HG02642 (cell line): Measurements from ENCODE around the gene HBD.

ENCODE experiments used
- ATAC-seq: cut with Tn5 transposase; IDR thresholded peaks from one replicate; pipeline ENCODE4 v1.9.1; 2021; ENCODE audit warnings: mild to moderate bottlenecking; ENCODE audit not compliant: unreplicated experiment, poor library complexity

HBD gene

DNA sequence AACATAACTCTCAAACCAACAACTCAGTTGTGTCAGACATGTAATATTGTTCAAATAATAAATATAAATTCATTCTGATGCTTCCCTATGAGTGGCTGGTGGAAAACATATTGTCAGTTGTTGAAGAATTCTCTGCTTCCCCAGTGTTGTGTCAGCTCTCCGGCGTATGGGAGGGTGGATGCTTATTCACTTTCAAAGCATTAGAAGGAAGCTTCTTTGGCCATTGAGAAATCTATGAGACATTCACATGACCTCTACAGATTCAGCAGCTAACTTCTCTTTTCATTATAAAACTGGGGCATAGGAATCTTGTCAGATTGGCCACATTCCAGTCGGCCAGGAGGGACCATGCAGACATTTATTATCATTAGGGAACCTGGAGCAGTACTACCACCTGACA is 36.7 kb downstream of the HBD start:
- ATAC-seq: no peak

DNA sequence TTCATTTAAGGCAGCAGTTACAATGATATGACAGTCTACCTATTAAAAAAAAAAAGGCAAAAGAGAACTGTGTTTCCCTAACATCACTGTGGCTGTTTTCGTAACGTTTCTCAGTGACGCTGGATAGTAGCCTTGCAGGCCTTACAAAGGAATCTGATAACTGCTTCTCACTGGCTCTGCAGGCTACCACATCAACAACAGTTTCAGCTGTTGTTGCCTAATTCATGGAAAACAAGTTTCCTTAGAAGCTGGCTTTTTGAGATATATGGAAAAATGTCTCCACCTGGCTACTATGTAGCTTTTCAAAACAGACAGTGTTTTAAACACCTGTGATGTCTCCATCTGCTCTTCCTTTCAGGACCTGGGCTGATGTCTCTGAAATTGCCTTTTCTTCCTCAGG is 37.6 kb downstream of the HBD start:
- ATAC-seq: no peak

DNA sequence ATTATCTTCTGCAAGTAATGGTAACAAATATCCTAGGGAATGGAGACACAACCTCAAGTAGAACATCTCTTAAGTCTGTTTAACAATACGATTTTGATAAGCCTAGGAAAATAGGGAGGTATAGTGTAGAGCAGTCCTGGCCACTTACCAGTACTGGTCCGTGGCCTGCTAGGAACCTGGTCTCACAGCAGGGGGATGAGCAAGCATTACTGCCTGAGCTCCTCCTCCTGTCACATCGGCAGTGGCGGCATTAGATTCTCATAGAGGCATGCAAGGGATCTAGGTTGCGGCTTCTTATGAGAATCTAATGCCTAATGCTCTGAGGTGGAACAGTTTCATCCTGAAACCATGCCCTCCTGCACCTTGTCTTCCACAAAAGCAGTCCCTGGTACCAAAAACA is 38.2 kb downstream of the HBD start:
- no peak for ATAC-seq

DNA sequence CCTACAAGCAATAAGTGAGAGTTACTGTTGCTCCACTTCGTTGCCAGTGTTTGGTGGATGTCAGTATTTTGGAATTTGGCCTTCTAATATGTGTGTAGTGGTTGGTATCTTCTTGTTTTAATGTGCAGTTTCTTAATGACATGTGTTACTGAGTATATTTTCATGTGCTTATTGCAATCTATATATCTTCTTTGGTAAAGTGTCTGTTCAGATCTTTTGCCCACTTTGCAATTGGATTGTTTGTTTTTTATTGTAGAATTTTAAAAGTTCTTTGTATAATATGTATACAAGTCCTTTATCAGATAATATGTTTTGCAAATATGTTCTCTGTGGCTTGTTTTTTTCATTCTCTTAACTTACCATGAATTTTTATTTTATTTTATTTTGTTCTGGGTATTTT is 41.5 kb downstream of the HBD start:
- ATAC-seq: no peak

DNA sequence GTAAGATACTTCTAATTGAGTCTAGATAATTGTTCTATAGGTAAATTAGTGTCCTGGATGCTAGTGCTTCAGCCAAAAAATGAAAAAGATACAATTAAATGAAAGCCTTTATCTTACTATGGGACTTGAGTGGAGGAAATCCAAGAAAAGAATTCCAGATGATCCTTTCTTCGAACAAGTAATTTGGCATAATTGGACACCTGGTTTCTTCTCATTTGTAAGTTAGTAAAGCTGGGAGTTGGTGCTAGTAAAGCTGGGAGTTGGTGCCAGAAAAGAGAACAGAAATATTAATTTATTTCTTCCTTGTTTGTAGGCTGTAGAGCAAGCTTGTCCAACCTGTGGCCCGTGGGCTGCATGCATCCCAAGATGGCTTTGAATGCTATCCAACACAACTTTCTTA is 46.1 kb downstream of the HBD start:
- ATAC-seq: no peak
